HG03108 (cell line): ENCODE data around the gene MAGI3.
"Not testable (repeated sequence)": the region's sequence is repeated elsewhere in the genome, so short reads cannot be mapped to it uniquely, and the experiment has no call there.

ENCODE experiments used
- ATAC-seq: cut with Tn5 transposase; IDR thresholded peaks from one replicate; pipeline ENCODE4 v1.9.1; 2021; ENCODE audit warnings: moderate library complexity; ENCODE audit not compliant: unreplicated experiment

MAGI3 gene

GRCh38 chr1:113557187-113557586, 166.9 kb downstream of the MAGI3 start:
- no peak for ATAC-seq

DNA sequence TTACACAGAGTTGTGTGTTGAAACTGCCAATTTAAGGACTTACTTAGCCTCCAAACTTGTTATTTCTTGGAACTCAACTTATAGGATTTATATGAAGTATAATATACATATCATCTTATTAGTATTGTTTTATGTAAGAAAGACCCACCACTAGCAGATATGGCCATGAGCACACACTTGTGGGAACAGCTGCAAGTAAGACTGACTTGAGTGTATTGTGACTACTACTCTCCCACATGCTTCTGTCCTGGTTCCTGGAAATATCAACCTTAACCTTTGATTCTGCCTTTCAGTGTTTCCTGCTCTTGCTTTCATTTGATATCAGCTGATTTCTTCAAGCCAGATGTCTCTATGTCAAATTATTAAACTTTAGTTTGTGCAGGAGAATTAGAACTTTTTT, 175.3 kb downstream of the MAGI3 start:
- ATAC-seq, result no peak

GRCh38 chr1:113567427-113567826, 177.1 kb downstream of the MAGI3 start:
- no peak for ATAC-seq

- not testable (repeated sequence) for ATAC-seq
These were observed 185.5 kb downstream of the MAGI3 start for GRCh38 chr1:113575744-113576260.

DNA sequence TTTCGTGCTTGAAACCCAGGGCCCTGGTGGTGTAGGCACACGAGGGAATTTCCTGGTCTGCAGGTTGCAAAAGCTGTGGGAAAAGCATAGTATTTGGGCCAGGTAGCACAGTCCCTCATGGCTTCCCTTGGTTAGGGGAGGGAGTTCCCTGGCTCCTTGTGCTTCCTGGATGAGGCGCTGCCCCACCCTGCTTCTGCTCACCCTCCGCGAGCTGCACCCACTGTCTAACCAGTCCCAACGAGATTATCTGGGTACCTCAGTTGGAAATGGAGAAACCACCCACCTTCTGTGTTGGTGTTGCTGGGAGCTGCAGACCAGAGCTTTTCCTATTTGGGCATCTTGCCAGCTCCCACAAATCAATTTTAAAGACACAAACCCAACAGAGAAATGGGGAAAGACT, 186.0 kb downstream of the MAGI3 start:
- no peak for ATAC-seq

DNA sequence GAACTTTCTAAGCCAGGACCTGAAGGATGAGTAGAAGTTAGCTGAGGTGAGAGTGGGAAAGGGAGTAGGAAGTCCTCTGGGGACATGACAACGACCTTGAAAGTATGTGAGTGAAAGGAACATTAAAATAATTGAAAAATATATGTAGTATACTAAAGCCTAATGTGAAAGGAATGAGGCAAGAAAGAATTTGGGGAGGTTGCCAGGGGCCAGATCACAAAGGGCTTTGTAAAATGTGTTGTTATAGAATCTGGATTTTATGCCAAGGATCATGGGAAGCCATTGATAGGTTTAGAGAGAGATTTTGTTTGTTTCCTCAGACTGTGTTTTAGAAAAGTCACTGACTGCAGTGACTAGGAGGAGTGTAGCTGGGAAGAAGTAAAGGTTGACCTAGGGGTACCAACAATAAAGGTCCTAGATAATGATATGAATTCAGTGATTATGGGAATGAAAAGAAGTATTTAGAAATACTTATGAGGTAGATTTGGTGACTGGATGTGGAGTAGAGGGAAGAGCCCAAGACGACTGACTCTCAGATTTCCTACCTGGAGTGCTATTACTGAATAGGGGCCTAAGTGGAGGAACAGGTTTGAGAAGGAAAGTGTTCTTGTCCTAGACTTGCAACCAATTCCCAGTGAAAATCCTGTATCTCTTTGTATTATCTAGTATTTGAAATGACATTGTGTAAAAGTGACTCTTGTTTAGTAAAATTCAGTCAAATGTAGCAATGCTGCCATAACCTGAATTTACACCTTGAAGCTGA, 189.1 kb downstream of the MAGI3 start:
- ATAC-seq, result no peak

DNA sequence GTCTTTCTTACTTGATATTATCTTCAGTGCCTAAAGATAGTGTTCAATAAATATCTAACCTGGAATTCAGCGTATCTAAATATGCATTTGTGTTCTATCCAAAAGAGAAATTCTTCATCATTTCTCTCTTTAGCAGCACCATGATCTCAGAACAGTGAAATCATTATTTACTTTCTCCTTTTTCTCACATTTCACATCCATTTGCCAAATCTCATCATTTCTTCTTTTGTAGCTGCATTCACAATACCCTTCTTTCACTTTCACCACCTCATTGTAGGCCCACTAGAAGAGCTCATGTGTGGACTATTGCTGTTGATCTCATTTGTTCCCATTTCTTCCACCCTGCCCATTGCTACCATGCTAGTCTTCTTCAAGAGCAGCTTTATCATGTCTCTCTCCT, 191.0 kb downstream of the MAGI3 start:
- no peak for ATAC-seq

DNA sequence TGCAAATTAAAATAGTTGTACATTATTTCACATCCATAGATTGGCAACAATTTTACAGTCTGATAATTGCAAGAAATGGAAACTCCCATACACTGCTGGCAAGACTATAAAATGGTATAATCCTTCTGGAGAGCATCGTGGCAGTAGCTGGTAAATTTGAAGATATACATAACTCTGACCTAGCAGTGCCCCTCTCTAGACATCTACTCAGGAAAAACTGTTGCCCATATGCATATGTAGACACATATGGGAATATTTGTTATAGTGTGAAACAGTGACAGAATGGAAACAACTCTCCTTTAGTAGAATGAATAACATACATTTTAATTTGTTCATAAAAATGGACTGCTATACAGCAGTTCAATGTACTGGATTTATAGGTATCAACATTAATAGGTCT, 191.8 kb downstream of the MAGI3 start:
- ATAC-seq, result no peak

DNA sequence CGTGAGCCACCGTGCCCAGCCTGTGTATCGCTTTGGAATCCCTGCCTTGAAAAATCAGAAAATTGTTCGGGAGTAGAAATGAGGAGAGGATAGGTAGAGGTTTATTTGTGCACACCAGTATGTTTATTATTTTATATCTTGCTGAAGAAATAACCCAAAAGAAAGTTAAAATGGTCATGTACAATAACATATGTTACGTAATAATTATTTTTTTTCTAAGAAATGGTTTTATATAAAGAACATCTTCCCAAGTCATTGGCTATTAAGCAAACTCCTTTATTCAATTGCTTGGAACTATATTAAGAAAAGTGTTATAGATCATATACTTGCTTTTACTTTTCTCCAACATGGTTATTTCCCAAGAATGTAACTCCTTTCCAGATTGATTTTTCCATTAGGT, 197.2 kb downstream of the MAGI3 start:
- no peak for ATAC-seq

DNA sequence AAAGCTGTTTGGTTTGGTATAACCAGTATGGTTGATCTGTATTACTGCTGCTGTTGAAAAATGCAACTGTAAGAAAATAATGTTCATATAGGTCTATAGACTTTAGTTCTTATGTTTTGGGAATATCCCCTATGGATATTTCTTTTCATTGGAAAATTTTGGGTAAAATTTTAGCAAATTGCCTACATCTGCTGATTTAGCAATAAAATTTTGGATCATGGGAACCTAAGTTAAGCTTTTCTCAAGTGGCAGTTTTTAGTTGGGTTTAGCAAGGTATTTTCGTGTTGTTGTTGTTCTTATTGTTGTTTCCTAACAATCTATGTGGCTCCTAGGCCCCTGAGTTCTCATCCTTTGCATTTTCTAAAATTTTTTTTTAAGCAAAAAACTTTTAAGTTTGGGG, 201.9 kb downstream of the MAGI3 start:
- ATAC-seq, result no peak

DNA sequence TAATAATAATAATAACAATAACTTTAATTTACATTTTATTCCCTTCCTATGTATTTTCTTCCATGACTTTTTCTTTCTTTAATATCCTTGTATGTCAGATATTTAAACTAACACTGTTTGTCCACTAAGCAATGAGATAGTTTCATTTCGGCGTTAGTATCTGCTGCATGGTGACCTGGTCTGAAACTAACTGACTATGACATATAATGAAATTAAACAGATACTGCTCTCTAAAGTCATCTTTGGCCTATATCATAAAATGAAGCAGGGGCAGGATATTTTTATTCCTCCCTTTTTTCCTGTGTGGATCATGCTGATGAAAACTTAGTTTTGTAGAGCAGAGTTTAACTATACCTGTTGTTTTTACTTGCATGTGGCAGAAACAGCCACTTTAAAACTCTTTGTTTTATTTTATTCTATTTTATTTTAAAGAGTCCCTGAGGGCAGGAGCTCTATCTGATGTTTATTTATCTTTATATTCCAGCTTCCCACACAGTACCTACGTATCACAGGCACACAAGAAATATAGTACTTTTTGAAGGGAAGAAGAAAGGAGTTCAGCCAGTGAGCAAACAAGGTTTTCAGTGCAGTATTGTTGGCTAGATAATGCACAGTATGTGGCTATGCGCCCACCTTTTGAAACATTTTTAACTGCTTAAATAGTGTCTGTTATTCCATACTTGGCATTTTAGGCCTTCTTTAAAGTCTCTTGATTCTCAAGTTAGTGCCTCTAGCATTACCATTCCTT, 203.4 kb downstream of the MAGI3 start:
- no peak for ATAC-seq

DNA sequence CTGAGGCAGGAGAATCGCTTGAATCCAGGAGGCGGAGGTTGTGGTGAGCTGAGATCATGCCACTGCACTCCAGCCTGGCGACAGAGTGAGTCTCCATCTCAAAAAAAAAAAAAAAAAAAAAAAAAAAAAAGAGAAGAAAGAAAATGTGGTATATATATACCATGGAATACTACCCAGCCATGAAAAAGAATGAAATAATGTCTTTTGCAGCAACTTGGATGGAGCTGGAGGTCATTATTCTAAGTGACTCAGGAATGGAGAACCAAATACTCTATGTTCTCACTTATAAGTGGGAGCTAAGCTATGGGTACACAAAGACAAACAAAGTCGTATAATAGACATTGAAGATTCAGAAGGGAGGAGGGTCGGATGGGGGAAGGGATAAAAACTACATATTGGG, 214.2 kb downstream of the MAGI3 start:
- ATAC-seq, result not testable (repeated sequence)

DNA sequence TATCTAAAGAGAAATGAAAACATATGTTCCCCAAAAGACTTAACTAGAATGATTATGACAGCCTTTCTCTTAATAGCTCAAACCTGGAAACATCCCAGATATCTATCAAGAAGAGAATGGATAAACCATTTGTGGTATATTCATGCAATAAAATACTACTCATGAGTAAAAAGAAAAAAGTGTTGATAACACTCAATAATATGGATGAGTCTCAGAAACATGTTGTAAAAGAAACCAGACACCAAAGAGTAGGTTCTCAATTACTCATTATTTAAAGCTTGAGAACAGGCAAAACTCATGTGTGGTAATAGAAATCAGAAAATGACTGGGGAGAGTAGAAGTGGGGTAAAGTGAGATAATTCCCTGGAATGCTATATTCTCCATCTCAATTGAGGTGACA, 214.8 kb downstream of the MAGI3 start:
- ATAC-seq, result no peak

GRCh38 chr1:113608399-113608798, 218.1 kb downstream of the MAGI3 start:
- no peak for ATAC-seq

DNA sequence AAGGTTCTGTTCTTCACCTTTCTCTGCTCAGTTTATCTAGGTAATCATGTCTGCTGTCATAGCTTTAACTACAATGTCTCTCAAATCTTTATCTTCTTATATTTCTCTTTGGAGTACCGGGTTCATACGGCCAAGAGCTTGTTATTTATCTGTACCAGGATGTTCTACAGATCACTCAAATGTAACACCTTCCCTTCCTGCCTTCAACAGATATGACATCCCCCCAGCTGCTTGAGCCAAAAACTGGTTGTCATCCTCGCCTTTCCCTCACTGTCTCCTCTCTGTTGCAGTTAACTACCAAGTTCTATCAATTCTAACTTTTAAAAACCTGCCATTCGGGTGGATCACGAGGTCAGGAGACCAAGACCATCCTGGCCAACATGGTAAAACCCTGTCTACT, 220.1 kb downstream of the MAGI3 start:
- ATAC-seq, result no peak

DNA sequence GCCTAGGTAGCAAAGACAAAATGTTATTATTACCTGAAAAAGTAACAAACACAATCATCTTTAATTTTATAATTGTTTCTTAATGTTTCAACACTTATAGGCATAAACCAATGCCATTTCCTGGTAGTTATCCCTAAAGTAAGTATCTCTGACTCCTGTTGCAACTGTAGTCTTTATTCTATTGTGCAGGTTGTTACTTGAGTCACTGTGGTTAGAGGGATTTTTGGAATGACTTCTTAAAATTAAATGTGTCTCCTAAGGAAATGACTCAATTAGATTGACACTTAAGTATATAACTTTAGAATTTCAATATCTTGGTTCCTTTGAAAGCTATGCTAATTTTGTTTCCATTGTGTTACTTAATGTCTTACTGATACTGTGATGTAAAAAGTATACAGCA, 225.1 kb downstream of the MAGI3 start:
- ATAC-seq, result no peak

DNA sequence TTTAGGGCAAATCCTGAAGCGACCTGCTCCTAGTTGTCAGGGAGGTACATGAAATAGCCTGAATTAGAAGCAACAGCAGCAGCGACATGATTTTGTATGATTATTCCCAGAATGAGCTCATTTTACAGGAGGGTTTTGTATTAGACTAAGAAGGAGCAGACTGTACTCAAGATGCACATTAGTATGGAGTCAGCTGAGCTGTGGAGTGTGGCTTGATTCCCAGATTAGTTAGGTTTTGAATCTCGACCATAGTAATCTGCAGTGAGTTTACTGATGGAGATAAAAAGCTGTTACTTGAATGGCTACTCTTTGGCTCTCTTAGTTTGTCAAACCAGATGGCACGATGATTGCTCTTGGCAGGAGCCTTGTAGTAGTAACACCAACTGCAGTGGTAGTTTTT, 225.8 kb downstream of the MAGI3 start:
- ATAC-seq, result no peak

GRCh38 chr1:113617438-113618141, 227.3 kb downstream of the MAGI3 start:
- no peak for ATAC-seq

GRCh38 chr1:113628997-113629396, 238.7 kb downstream of the MAGI3 start:
- ATAC-seq, result no peak

- no peak for ATAC-seq
These were observed 240.3 kb downstream of the MAGI3 start for GRCh38 chr1:113630340-113631327.
